ENCODE data around the gene IL17RA.

- TF ChIP-seq POLR2AphosphoS5 (IDR thresholded peaks at IDR 0.05; ENCODE audit: low read depth, low read length): no peak
- no peak for TF ChIP-seq FOXP2 (optimal IDR thresholded peaks at IDR 0.05; ENCODE audit: borderline replicate concordance, extremely low read depth, extremely low read length, insufficient read depth)
- TF ChIP-seq SIN3A (IDR thresholded peaks at IDR 0.05; ENCODE audit: borderline replicate concordance, insufficient read depth, low read length): no peak
Measured at GRCh38 chr22:17106161-17106784, 21.5 kb downstream of the IL17RA start.
